NOMO-1 treated with DMSO at 0.1 percent for 48 hours (cell line): ENCODE data around the gene IFIT1B.
"Not testable (repeated sequence)": the region's sequence is repeated elsewhere in the genome, so short reads cannot be mapped to it uniquely, and the experiment has no call there.

Experiments used
- DNase-seq: peaks from one replicate; lab custom pipeline; 2025; ENCODE audit not compliant: unreplicated experiment; lab: John Stamatoyannopoulos, UW

IFIT1B gene

GRCh38 chr10:89373916-89374711 is 3.7 kb upstream of the IFIT1B start:
- DNase-seq: no peak

- DNase-seq: no peak
Measured at GRCh38 chr10:89374713-89375141, 3.1 kb upstream of the IFIT1B start.

DNA sequence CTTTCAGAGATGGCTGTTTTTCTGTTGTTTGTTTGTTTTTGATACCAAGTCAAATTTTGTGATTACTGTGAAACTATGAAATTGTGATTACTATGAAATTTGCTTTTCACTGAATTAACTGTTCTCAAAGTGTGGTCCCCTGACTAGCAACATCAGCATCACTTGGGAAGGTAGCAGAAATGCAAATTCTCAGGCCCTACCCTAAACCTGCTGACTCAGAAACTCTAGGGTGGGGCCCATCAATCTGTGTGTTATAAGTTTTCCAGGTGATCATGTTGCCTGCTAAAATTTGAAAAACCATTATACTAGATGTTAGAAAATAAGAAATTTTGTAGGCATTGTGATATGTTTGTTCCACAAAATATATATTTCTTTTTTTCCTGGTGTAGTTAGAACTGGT is 1.2 kb downstream of the IFIT1B start:
- DNase-seq: no peak

GRCh38 chr10:89382757-89383156 is 4.9 kb downstream of the IFIT1B start:
- no peak for DNase-seq

- DNase-seq: peak; percentile 90
Measured at GRCh38 chr10:89384474-89385340, 6.9 kb downstream of the IFIT1B start.

DNA sequence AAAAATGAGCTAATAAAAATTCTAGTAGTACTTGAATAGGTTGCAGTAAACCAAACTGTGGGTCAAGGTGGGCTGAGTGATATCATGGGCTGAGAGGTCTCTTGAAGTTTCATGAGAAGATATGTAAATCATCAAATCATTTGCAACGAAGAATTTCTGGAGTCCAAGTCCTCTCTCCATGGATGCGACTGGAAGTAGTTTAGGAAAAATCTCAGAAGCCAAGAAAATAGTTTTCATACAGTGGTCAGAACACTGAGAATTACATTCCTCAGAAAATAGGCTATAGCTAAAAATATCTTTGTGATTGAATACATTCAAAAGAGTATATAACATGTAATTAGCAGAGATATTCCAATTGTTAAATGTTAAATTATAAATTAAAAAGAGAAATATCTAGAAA is 10.9 kb downstream of the IFIT1B start:
- no peak for DNase-seq

DNA sequence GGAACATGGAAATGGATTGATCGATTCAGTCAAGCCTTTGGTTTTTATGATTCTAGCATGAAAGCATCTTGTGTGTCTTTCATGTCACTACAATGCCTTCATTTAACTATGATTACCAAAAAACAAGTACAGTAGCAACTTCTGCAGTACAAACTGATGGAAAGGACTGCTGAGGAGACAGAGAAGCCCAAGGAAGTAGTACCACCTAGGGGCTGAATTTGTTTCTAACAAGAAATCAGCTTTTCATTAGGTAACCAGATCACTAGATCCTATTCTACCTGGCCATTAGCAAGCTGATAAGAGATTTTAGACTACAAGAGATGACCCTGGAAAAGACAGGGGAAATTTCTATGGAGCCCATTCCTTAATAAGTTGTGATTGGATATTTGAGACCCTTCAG is 11.4 kb downstream of the IFIT1B start:
- peak; percentile 26 for DNase-seq

GRCh38 chr10:89390476-89391225 is 12.8 kb downstream of the IFIT1B start:
- no peak for DNase-seq

- not testable (repeated sequence) for DNase-seq
Measured at GRCh38 chr10:89391226-89391576, 13.3 kb downstream of the IFIT1B start.

DNA sequence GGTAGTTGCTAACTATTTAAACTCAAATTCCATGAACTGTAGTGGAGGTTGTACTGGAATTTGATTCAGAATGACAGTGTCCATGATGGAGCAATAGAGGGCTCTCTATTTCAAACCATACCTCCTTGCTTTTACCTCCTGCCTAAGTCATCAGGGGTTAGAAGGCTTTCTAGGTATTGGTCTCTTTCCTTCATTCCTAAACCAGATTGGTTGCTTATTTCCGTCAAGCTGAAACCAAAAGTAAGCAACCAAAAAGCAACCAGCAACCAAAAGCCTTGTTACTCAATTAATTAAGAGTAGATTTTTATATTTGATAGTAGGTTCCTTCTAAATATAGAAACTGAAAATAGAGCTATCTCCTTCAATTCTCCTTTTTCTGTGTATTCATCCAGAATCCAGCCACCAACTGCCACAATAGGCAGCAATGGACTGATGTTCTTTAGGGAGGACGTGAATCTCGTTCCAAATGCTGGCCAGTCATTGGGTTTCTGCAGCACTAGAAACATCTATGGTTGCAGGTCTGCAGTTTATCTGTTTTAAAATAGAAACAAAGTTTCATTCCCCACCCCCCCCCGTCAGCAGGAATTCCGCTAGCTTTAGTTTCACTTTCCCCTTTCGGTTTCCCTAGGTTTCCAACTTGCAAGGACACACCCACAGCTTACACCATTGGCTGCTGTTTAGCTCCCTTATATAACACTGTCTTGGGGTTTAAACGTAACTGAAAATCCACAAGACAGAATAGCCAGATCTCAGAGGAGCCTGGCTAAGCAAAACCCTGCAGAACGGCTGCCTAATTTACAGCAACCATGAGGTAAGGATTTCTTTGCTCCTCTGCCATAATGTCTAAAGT is 14.3 kb downstream of the IFIT1B start, which contains the start of gene IFIT1:
Gene IFIT1, plus strand, starts transcription at position 717 of the 850 bp plus-strand sequence. Its CDS starts 90 bp downstream, at position 807.
- peak; percentile 58 for DNase-seq

DNA sequence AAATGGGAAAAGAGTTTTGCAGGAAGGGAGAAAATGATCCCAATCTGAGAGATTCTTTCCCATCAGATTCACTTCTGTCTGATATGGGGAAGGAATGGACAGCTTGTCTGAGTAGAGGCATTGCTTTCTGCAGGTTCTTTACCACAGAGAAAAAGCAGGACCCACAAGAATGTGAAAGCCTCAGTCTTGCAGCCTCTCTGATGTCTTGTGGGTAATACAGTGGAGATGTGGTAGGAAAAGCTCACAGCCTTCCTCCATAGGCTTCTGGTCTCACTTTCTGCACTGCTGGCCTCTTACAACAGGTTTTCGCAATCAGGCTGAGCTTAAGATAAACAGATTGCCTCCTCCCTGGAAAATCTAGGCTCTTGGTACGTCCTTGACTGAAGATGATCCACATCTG is 15.1 kb downstream of the IFIT1B start:
- DNase-seq: peak; percentile 43

- no peak for DNase-seq
Measured at GRCh38 chr10:89393898-89394297, 16.0 kb downstream of the IFIT1B start.

- DNase-seq: no peak
Measured at GRCh38 chr10:89395141-89395540, 17.3 kb downstream of the IFIT1B start.

DNA sequence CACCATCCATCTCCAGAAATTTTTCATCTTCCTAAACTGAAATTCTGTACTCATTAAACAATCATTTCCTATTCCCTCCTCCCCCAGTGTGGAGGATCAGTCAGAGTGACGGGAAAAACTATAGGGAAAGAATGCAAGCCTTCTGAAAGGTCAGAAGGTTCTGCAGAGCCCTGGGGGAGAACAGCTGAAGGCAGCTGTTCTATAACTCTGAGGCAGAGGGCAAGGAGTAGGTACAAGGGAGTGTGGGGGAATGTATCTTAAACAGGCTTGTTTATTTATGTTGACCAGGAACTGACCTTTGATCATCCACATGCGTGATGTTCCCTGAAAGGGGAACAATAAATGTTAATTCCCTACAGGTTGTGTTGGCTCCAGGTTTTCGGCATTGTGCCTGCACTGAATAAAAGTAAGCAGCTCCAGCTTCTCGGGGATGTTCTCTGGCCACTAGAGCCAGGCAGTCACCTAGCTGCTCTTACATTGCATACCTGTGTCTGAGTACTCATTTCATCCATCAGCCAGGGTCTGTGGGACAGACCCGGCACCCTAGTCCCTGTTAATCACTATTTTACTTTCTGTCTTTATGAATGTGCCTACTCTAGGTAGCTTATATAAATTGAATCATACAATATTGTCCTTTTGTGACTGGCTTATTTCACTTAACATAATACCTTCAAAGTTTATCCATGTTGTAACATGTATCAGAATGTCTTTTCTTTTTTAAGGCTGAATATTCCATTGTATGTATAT is 20.3 kb downstream of the IFIT1B start:
- no peak for DNase-seq

GRCh38 chr10:89399956-89400355 is 22.1 kb downstream of the IFIT1B start:
- no peak for DNase-seq

DNA sequence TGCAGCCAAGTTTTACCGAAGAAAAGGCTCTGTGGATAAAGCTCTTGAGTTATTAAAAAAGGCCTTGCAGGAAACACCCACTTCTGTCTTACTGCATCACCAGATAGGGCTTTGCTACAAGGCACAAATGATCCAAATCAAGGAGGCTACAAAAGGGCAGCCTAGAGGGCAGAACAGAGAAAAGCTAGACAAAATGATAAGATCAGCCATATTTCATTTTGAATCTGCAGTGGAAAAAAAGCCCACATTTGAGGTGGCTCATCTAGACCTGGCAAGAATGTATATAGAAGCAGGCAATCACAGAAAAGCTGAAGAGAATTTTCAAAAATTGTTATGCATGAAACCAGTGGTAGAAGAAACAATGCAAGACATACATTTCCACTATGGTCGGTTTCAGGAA is 25.2 kb downstream of the IFIT1B start:
- DNase-seq: no peak

DNA sequence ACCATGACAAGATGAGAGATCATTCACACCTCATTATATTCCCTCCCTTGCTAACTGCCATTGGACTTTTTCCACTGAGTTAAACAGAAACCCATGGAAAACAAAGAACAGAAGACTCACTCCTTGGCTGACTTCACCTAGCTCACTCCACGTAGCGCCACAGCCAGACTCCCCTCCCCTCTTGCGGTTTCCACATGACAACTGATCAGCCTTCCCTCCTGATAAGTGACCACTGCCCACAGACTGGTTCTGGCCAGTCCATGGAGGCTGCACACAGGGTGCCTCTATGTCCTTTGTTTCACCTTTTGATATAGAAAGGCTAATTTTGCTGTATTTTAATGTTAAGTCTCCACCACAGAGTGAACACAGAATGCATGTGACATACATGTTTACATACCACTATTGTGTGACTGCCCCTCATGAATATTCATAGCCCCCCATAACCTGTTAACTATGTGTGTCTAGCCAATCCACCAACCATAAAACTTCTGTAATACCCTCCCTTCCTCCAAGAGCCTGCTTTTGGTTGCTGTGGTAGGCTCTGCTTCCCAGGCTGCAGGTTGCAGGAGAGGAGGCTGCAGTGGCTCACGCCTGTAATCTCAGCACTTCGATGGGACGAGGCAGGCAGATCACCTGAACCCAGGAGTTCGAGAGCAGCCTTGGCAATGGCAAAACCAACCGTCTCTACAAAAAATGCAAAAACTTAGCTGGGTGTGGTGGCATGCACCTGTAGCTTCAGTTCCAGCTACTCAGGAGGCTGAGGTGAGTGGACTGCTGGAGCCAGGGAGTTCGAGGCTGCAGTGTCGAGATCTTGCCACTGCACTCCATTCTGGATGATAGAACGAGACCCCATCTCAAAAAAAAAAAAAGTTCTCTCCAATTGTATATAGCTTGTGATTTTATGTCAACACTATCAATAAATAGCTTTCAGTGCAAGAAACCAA is 26.5 kb downstream of the IFIT1B start:
- no peak for DNase-seq

DNA sequence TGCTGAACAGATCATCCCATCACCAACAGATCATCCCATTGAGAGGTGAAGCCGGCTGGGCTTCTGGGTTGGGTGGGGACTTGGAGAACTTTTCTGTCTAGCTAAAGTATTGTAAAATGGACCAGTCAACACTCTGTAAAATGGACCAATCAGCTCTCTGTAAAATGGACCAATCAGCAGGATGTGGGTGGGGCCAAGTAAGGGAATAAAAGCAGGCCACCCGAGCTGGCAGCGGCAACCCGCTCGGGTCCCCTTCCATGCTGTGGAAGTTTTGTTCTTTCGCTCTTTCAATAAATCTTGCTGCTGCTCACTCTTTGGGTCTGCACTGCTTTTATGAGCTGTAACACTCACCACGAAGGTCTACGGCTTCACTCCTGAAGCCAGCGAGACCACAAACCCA is 28.3 kb downstream of the IFIT1B start:
- not testable (repeated sequence) for DNase-seq

- DNase-seq: not testable (repeated sequence)
Measured at GRCh38 chr10:89407792-89408191, 29.9 kb downstream of the IFIT1B start.
